ENCODE results near the gene TSHZ2. TPM values are rescaled to one million over a fixed set of nuclear protein-coding genes. Genes with fewer than 3 reads are reported as not detected.

The TSHZ2 gene
- total RNA-seq, 1 experiment from 2014 or later: 0.07 TPM

DNA sequence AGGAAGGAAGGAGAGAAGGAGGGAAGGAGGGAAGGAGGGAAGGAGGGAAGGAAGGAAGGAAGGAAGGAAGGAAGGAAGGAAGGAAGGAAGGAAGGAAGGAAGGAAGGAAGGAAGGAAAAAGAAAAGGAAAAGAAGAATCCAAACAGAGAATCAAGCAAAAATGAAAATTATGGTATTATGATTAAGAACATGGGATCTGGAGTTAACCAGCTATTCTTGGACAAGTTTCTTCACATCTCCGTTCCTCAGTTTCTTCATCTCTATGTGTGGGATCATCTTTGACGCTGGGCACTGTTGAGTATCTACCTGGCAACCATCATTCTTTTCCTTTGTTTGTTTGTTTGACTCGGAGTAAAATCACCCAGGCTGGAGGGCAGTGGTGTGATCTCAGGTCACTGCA is 549.9 kb downstream of the TSHZ2 start (continued):
- TF ChIP-seq, protein P1, sequence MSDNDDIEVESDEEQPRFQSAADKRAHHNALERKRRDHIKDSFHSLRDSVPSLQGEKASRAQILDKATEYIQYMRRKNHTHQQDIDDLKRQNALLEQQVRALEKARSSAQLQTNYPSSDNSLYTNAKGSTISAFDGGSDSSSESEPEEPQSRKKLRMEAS (IDR thresholded peaks at IDR 0.05): no peak
- TF ChIP-seq CTCF (IDR thresholded peaks at IDR 0.05 in 2 of 3, conservative IDR thresholded peaks at IDR 0.05 in 1 of 3; ENCODE audit: borderline replicate concordance in 1 of 3, insufficient read depth in 1 of 3, low read depth in 2 of 3, low read length in 2 of 3) (no peak), ZBTB33 (IDR thresholded peaks at IDR 0.05; ENCODE audit: extremely low read depth, insufficient replicate concordance, low read length) (no peak), POLR2AphosphoS5 (IDR thresholded peaks at IDR 0.05; ENCODE audit: low read depth, low read length) (no peak), CBX3 (IDR thresholded peaks at IDR 0.05; ENCODE audit: low read depth) (no peak), SP1 (IDR thresholded peaks at IDR 0.05; ENCODE audit: low read depth) (no peak)

DNA sequence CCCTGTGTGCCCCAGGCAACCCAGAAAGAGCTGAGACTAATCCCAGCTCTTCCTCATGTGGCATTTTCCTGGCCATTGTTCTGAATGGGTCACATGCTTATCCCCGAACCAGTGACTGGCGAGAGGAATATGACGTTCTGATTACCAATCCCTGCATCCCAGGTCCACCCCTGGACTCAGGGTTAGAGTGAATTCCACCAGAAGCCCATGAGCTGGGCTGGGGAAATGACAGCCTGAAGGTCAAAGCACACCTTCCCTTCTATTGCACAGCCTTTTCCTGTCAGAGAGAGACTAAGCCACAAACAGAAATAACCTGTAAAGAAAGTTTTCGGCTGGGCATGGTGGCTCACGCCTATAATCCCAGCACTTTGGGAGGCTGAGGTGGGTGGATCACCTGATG is 550.5 kb downstream of the TSHZ2 start:
- RAD21 ChIA-PET (ENCODE audit: low non-redundant PET in 1 of 2, low total read pairs in 2 of 2, uncharacterized antibody in 2 of 2, unreplicated experiment in 2 of 2): no interaction called here
- Histone ChIP-seq H3K9me3 (ENCODE audit: control insufficient read depth in 1 of 2, insufficient read depth in 1 of 2, low read depth in 1 of 2, low read length in 2 of 2) (no peaks in the 10 kb centered on the region), H3K4me1 (ENCODE audit: control insufficient read depth in 1 of 2, insufficient read depth in 2 of 2, low read length in 2 of 2) (peaks cover 3 to 9% of the 10 kb centered on the region in 2 experiments), H2AFZ (ENCODE audit: low read depth, low read length, poor library complexity, severe bottlenecking) (no peak overlapping the region), H3K27ac (ENCODE audit: low read depth, low read length) (no peak overlapping the region), H3K9ac (ENCODE audit: low read length) (no peak overlapping the region), H4K20me1 (ENCODE audit: insufficient read depth) (no peaks in the 10 kb centered on the region), H3K79me2 (ENCODE audit: insufficient read depth, low read length) (no peaks in the 10 kb centered on the region), H3K4me3 (replicated peaks in 1 of 2; ENCODE audit: low read depth in 1 of 2, low read length in 2 of 2) (no peak overlapping the region), H3K36me3 (ENCODE audit: control insufficient read depth in 1 of 2, insufficient read depth in 2 of 2, low read length in 2 of 2) (no peaks in the 10 kb centered on the region), H3K9me2 (ENCODE audit: insufficient read depth) (no peaks in the 10 kb centered on the region), H3K27me3 (ENCODE audit: insufficient read depth, low read length) (no peaks in the 10 kb centered on the region), H3K4me2 (ENCODE audit: low read length) (no peak overlapping the region)
- intact Hi-C loops (cut with micrococcal nuclease): no loop called here
- POLR2A ChIA-PET: no interaction called here
- DNase-seq (ENCODE audit: low read depth, low spot score) (no peak), ATAC-seq (no peak)
- no TSS peak for BruUV-seq (replicated peaks)
- TF ChIP-seq EGR1 (IDR thresholded peaks at IDR 0.05; ENCODE audit: low read depth) (no peak), YY1 (IDR thresholded peaks at IDR 0.05; ENCODE audit: extremely low read depth, insufficient replicate concordance, low read depth, low read length) (no peak), CTCF (IDR thresholded peaks at IDR 0.05 in 2 of 3, conservative IDR thresholded peaks at IDR 0.05 in 1 of 3; ENCODE audit: borderline replicate concordance in 1 of 3, insufficient read depth in 1 of 3, low read depth in 2 of 3, low read length in 2 of 3) (no peak), SP1 (IDR thresholded peaks at IDR 0.05; ENCODE audit: low read depth) (no peak), ATF3 (IDR thresholded peaks at IDR 0.05) (no peak), CEBPB (IDR thresholded peaks at IDR 0.05; ENCODE audit: low read depth) (no peak), ZBTB33 (IDR thresholded peaks at IDR 0.05; ENCODE audit: extremely low read depth, insufficient replicate concordance, low read length) (no peak), ZNF274 (IDR thresholded peaks at IDR 0.05; ENCODE audit: low read depth, low read length) (no peak), POLR2AphosphoS5 (IDR thresholded peaks at IDR 0.05; ENCODE audit: low read depth, low read length) (no peak), CBX3 (IDR thresholded peaks at IDR 0.05; ENCODE audit: low read depth) (no peak)
- TF ChIP-seq, protein P1 (IDR thresholded peaks at IDR 0.05): no peak
- CTCF ChIA-PET: no interaction called here

All from HCT116 (cell line).